ENCODE results near the gene ISM1.

The ISM1 gene

GRCh38 chr20:13295637-13296036 lies 74.6 kb downstream of the ISM1 start:
- Histone ChIP-seq H3K36me3 (ENCODE audit: insufficient read depth, low read length) (no peaks in the 10 kb centered on the region), H3K4me3 (ENCODE audit: low read depth, low read length, poor library complexity, severe bottlenecking) (no peak overlapping the region), H3K79me2 (ENCODE audit: insufficient read depth, low read length) (no peaks in the 10 kb centered on the region), H3K4me2 (ENCODE audit: low read length) (no peak overlapping the region), H3K9me2 (ENCODE audit: low read depth, low read length) (no peaks in the 10 kb centered on the region), H4K20me1 (ENCODE audit: insufficient read depth, low read length) (no peaks in the 10 kb centered on the region), H2AFZ (ENCODE audit: low read length) (no peak overlapping the region), H3F3A (ENCODE audit: insufficient read depth, low read length) (no peaks in the 10 kb centered on the region), H3K27ac (ENCODE audit: low read depth, low read length, poor library complexity, severe bottlenecking) (no peak overlapping the region), H3K9me3 (ENCODE audit: low read length) (no peaks in the 10 kb centered on the region), H3K4me1 (ENCODE audit: insufficient read depth, low read length, severe bottlenecking) (no peaks in the 10 kb centered on the region), H3K27me3 (ENCODE audit: insufficient read depth, low read length) (no peaks in the 10 kb centered on the region), H3K9ac (ENCODE audit: low read length) (no peak overlapping the region)
- TF ChIP-seq, protein P1, sequence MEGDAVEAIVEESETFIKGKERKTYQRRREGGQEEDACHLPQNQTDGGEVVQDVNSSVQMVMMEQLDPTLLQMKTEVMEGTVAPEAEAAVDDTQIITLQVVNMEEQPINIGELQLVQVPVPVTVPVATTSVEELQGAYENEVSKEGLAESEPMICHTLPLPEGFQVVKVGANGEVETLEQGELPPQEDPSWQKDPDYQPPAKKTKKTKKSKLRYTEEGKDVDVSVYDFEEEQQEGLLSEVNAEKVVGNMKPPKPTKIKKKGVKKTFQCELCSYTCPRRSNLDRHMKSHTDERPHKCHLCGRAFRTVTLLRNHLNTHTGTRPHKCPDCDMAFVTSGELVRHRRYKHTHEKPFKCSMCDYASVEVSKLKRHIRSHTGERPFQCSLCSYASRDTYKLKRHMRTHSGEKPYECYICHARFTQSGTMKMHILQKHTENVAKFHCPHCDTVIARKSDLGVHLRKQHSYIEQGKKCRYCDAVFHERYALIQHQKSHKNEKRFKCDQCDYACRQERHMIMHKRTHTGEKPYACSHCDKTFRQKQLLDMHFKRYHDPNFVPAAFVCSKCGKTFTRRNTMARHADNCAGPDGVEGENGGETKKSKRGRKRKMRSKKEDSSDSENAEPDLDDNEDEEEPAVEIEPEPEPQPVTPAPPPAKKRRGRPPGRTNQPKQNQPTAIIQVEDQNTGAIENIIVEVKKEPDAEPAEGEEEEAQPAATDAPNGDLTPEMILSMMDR (IDR thresholded peaks at IDR 0.05; ENCODE audit: low read length) = no peak
- no peak for TF ChIP-seq EZH2 (IDR thresholded peaks at IDR 0.05; ENCODE audit: borderline replicate concordance, low read length)

DNA sequence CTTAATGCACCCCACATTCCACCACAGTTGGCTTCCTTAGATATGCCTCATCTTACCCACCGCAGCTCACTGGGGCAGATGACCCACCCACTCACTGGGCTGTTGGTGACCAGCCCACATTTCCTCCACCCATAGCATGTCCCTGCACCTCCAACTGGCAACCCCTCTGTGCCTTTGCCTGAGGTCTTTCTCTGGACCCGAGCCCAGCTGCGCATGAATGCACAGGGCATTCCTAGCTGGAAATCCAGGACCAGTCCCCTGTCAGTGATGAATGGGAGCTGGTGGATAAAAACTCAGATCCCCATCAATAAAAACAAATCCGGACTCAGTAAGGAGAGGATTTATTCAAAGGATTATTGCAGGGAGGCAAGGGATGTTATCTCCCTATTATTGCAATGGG lies 75.0 kb downstream of the ISM1 start:
- H3K36me3 ChIP-seq (ENCODE audit: insufficient read depth, low read length) = no peaks in the 10 kb centered on the region
- H3K9me3 ChIP-seq (ENCODE audit: low read length) = no peaks in the 10 kb centered on the region
- H3K4me2 ChIP-seq (ENCODE audit: low read length) = no peak overlapping the region
- H2AFZ ChIP-seq (ENCODE audit: low read length) = no peak overlapping the region
- no peaks in the 10 kb centered on the region for H4K20me1 ChIP-seq (ENCODE audit: insufficient read depth, low read length)
- no peaks in the 10 kb centered on the region for H3K9me2 ChIP-seq (ENCODE audit: low read depth, low read length)
- H3K9ac ChIP-seq (ENCODE audit: low read length) = no peak overlapping the region
- no peak overlapping the region for H3K4me3 ChIP-seq (ENCODE audit: low read depth, low read length, poor library complexity, severe bottlenecking)
- no peak for TF ChIP-seq EZH2 (IDR thresholded peaks at IDR 0.05; ENCODE audit: borderline replicate concordance, low read length)
- TF ChIP-seq, protein P1 (IDR thresholded peaks at IDR 0.05; ENCODE audit: low read length) = no peak
- no peaks in the 10 kb centered on the region for H3K79me2 ChIP-seq (ENCODE audit: insufficient read depth, low read length)
- no peaks in the 10 kb centered on the region for H3F3A ChIP-seq (ENCODE audit: insufficient read depth, low read length)
- no peaks in the 10 kb centered on the region for H3K27me3 ChIP-seq (ENCODE audit: insufficient read depth, low read length)
- no peaks in the 10 kb centered on the region for H3K4me1 ChIP-seq (ENCODE audit: insufficient read depth, low read length, severe bottlenecking)
- no peak overlapping the region for H3K27ac ChIP-seq (ENCODE audit: low read depth, low read length, poor library complexity, severe bottlenecking)

- TF ChIP-seq, protein P1 (IDR thresholded peaks at IDR 0.05; ENCODE audit: low read length) = no peak
- TF ChIP-seq EZH2 (IDR thresholded peaks at IDR 0.05; ENCODE audit: borderline replicate concordance, low read length) = no peak
Measured at GRCh38 chr20:13297147-13297899, 76.2 kb downstream of the ISM1 start.

More at GRCh38 chr20:13297147-13297899, 76.2 kb downstream of the ISM1 start:
- Histone ChIP-seq H3K27me3 (ENCODE audit: insufficient read depth, low read length) (no peaks in the 10 kb centered on the region), H3K9me2 (ENCODE audit: low read depth, low read length) (no peaks in the 10 kb centered on the region), H3K4me1 (ENCODE audit: insufficient read depth, low read length, severe bottlenecking) (no peaks in the 10 kb centered on the region), H3K36me3 (ENCODE audit: insufficient read depth, low read length) (no peaks in the 10 kb centered on the region), H3K27ac (ENCODE audit: low read depth, low read length, poor library complexity, severe bottlenecking) (no peak overlapping the region), H3K9me3 (ENCODE audit: low read length) (no peaks in the 10 kb centered on the region), H3K9ac (ENCODE audit: low read length) (no peak overlapping the region), H3K4me2 (ENCODE audit: low read length) (no peak overlapping the region), H3K79me2 (ENCODE audit: insufficient read depth, low read length) (no peaks in the 10 kb centered on the region), H4K20me1 (ENCODE audit: insufficient read depth, low read length) (no peaks in the 10 kb centered on the region), H3K4me3 (ENCODE audit: low read depth, low read length, poor library complexity, severe bottlenecking) (no peak overlapping the region), H2AFZ (ENCODE audit: low read length) (no peak overlapping the region), H3F3A (ENCODE audit: insufficient read depth, low read length) (no peaks in the 10 kb centered on the region)
